ENCODE results near the gene NRG2.

The NRG2 gene

GRCh38 chr5:140041099-140041491, 2.0 kb downstream of the NRG2 start:
- no peak for DNase-seq (ENCODE audit: low spot score)

- DNase-seq (ENCODE audit: low spot score) = no peak
Observed at GRCh38 chr5:140040358-140040757, 2.7 kb downstream of the NRG2 start.

- DNase-seq (ENCODE audit: low spot score) = no peak
Observed at GRCh38 chr5:140039561-140039960, 3.5 kb downstream of the NRG2 start.

- DNase-seq (ENCODE audit: low spot score) = no peak
Observed at GRCh38 chr5:140038373-140038957, 4.6 kb downstream of the NRG2 start.

- no peak for DNase-seq (ENCODE audit: low spot score)
Observed at GRCh38 chr5:140037012-140037411, 6.1 kb downstream of the NRG2 start.

- DNase-seq (ENCODE audit: low spot score) = no peak
Observed at GRCh38 chr5:140035881-140036280, 7.2 kb downstream of the NRG2 start.

- no peak for DNase-seq (ENCODE audit: low spot score)
Observed at GRCh38 chr5:140033037-140033760, 9.9 kb downstream of the NRG2 start.

GRCh38 chr5:140032296-140032695, 10.8 kb downstream of the NRG2 start:
- DNase-seq (ENCODE audit: low spot score) = no peak

- DNase-seq (ENCODE audit: low spot score) = no peak
Observed at GRCh38 chr5:140027807-140028206, 15.3 kb downstream of the NRG2 start.

GRCh38 chr5:140025736-140026135, 17.4 kb downstream of the NRG2 start:
- DNase-seq (ENCODE audit: low spot score) = no peak

- no peak for DNase-seq (ENCODE audit: low spot score)
Observed at GRCh38 chr5:140024928-140025327, 18.2 kb downstream of the NRG2 start.

- no peak for DNase-seq (ENCODE audit: low spot score)
Observed at GRCh38 chr5:140023611-140024191, 19.4 kb downstream of the NRG2 start.

GRCh38 chr5:140020601-140021177, 22.4 kb downstream of the NRG2 start:
- DNase-seq (ENCODE audit: low spot score) = no peak

GRCh38 chr5:140018920-140019644, 24.0 kb downstream of the NRG2 start:
- no peak for DNase-seq (ENCODE audit: low spot score)

GRCh38 chr5:140018517-140018916, 24.6 kb downstream of the NRG2 start:
- no peak for DNase-seq (ENCODE audit: low spot score)

- DNase-seq (ENCODE audit: low spot score) = no peak
Observed at GRCh38 chr5:140018096-140018481, 25.0 kb downstream of the NRG2 start.

- DNase-seq (ENCODE audit: low spot score) = no peak
Observed at GRCh38 chr5:140017397-140018095, 25.6 kb downstream of the NRG2 start.

- no peak for DNase-seq (ENCODE audit: low spot score)
Observed at GRCh38 chr5:140015706-140016105, 27.4 kb downstream of the NRG2 start.

GRCh38 chr5:140014751-140015150, 28.3 kb downstream of the NRG2 start:
- DNase-seq (ENCODE audit: low spot score) = no peak

GRCh38 chr5:140013536-140013935, 29.6 kb downstream of the NRG2 start:
- DNase-seq (ENCODE audit: low spot score) = no peak

- no peak for DNase-seq (ENCODE audit: low spot score)
Observed at GRCh38 chr5:140012443-140012842, 30.7 kb downstream of the NRG2 start.

GRCh38 chr5:140011297-140011802, 31.7 kb downstream of the NRG2 start:
- no peak for DNase-seq (ENCODE audit: low spot score)
